ENCODE data around the gene LYRM4. TPM values are rescaled to one million over a fixed set of nuclear protein-coding genes. Genes with fewer than 3 reads are reported as not detected.

LYRM4 gene
- total RNA-seq, 2 donors from 2014 or later = 28.4 to 38.3 TPM

DNA sequence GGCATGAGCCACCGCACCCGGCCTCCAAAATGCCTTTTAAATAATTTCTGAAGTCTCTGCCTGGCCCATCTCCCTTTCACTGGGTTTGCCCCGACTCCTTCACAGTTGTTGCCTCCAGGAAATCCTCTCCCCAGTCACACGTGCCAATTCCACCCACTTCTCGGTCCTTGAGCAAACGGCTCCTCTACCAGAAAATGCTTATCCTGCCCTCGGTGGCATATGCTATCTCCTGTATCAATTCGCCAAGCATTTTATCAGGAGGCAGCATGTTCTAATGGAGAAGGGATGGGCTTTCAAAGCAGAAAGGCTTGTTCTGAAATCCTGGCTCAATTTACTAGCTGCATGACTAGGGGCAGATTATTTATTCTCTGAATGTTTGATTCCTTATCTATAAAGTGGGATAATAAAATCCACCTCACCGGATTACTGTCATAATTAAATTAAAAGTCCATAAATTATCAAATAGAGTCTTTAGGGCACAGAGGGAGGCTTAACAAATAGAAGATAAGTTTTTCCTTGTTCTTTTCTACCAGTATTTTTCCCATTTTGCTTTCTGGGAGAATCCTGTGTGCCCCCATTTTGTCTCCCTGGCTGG is 109.3 kb downstream of the LYRM4 start:
- DNase-seq (no peak), ATAC-seq (replicated peaks in 1 of 2) (no peak)
- no peak overlapping the region for H3K27ac Mint-ChIP-seq
- no peaks in the 10 kb centered on the region for H3K4me1 Mint-ChIP-seq (ENCODE audit: low read depth)
- H3K27me3 Mint-ChIP-seq (ENCODE audit: low read depth) = no peaks in the 10 kb centered on the region
- no peaks in the 10 kb centered on the region for H3K9me3 Mint-ChIP-seq
- H3K36me3 Mint-ChIP-seq (ENCODE audit: insufficient read depth in 2 of 2) = no peaks in the 10 kb centered on the region
- no peak overlapping the region for H3K4me3 Mint-ChIP-seq

GRCh38 chr6:5150551-5151075 is 110.1 kb downstream of the LYRM4 start:
- Mint-ChIP-seq H3K27me3 (ENCODE audit: low read depth) (no peaks in the 10 kb centered on the region), H3K27ac (no peak overlapping the region), H3K4me3 (no peak overlapping the region), H3K4me1 (ENCODE audit: low read depth) (no peaks in the 10 kb centered on the region), H3K9me3 (no peaks in the 10 kb centered on the region), H3K36me3 (ENCODE audit: insufficient read depth in 2 of 2) (no peaks in the 10 kb centered on the region)
- DNase-seq = no peak
- no peak for ATAC-seq (replicated peaks in 1 of 2)

DNA sequence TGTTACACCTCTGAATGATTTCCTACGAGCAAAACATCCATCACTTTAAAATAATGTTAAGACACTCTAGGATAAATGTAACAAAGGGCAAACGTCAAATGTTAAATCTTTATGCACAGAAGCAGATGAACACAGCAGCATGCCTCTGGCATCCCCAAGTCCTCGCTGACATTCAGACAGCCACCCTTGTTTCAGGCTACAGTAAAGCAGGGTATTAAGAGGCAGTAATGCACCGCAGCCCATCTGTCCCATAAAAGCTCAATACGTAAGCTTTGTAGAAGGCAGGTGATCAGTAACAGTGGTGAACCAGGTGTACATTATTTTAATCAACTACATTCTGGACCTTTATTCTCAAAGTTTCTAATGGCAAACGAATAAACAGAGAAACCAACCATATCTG is 110.9 kb downstream of the LYRM4 start:
- Mint-ChIP-seq H3K4me1 (ENCODE audit: low read depth) (no peaks in the 10 kb centered on the region), H3K27me3 (ENCODE audit: low read depth) (no peaks in the 10 kb centered on the region), H3K27ac (no peak overlapping the region), H3K4me3 (no peak overlapping the region), H3K36me3 (ENCODE audit: insufficient read depth in 2 of 2) (no peaks in the 10 kb centered on the region), H3K9me3 (no peaks in the 10 kb centered on the region)
- DNase-seq = no peak
- ATAC-seq (replicated peaks in 1 of 2) = no peak

GRCh38 chr6:5149159-5149704 is 111.5 kb downstream of the LYRM4 start:
- Mint-ChIP-seq H3K36me3 (ENCODE audit: insufficient read depth in 2 of 2) (no peaks in the 10 kb centered on the region), H3K4me3 (no peak overlapping the region), H3K4me1 (ENCODE audit: low read depth) (no peaks in the 10 kb centered on the region), H3K27me3 (ENCODE audit: low read depth) (no peaks in the 10 kb centered on the region), H3K9me3 (no peaks in the 10 kb centered on the region), H3K27ac (no peak overlapping the region)
- ATAC-seq (replicated peaks in 1 of 2) (no peak), DNase-seq (no peak)

DNA sequence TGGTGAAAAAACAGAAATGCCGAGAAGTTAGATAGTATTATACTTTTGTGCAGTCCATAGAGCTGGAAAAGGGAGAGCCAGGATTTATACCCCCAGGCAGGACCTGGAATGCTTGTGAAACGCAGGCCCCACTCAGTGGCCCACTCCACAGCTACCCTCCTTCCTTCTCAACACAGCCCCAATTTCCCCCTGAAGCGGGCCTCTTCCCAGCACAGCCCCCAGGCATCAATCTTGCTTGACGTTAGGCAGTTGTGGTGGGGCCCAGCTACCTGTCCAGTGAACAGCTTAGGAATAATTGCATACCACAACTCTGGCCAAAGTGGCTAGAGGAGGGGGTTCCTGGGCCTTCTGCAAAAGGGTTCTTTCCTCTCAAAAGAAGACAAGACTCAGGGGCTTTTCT is 114.4 kb downstream of the LYRM4 start:
- DNase-seq (no peak), ATAC-seq (replicated peaks in 1 of 2) (no peak)
- no peaks in the 10 kb centered on the region for H3K36me3 Mint-ChIP-seq (ENCODE audit: insufficient read depth in 2 of 2)
- no peaks in the 10 kb centered on the region for H3K9me3 Mint-ChIP-seq
- H3K27me3 Mint-ChIP-seq (ENCODE audit: low read depth) = no peaks in the 10 kb centered on the region
- no peak overlapping the region for H3K27ac Mint-ChIP-seq
- H3K4me1 Mint-ChIP-seq (ENCODE audit: low read depth) = no peaks in the 10 kb centered on the region
- no peak overlapping the region for H3K4me3 Mint-ChIP-seq

- Mint-ChIP-seq H3K4me3 (no peak overlapping the region), H3K36me3 (ENCODE audit: insufficient read depth in 2 of 2) (no peaks in the 10 kb centered on the region), H3K27ac (no peak overlapping the region), H3K27me3 (ENCODE audit: low read depth) (no peaks in the 10 kb centered on the region), H3K9me3 (no peaks in the 10 kb centered on the region), H3K4me1 (ENCODE audit: low read depth) (no peaks in the 10 kb centered on the region)
- DNase-seq (peak; percentile 79 to 80), ATAC-seq (replicated peaks in 1 of 2) (peak; percentile 69)
These were observed 117.0 kb downstream of the LYRM4 start for GRCh38 chr6:5143634-5144311.

GRCh38 chr6:5142915-5143314 is 117.8 kb downstream of the LYRM4 start:
- H3K27ac Mint-ChIP-seq = no peak overlapping the region
- H3K4me1 Mint-ChIP-seq (ENCODE audit: low read depth) = no peaks in the 10 kb centered on the region
- ATAC-seq (replicated peaks in 1 of 2) (peak in 1 of 2 donors; percentile 13), DNase-seq (no peak)
- H3K36me3 Mint-ChIP-seq (ENCODE audit: insufficient read depth in 2 of 2) = no peaks in the 10 kb centered on the region
- H3K9me3 Mint-ChIP-seq = no peaks in the 10 kb centered on the region
- H3K4me3 Mint-ChIP-seq = no peak overlapping the region
- H3K27me3 Mint-ChIP-seq (ENCODE audit: low read depth) = no peaks in the 10 kb centered on the region

- Mint-ChIP-seq H3K4me1 (ENCODE audit: low read depth) (no peaks in the 10 kb centered on the region), H3K27me3 (ENCODE audit: low read depth) (no peaks in the 10 kb centered on the region), H3K4me3 (no peak overlapping the region), H3K36me3 (ENCODE audit: insufficient read depth in 2 of 2) (no peaks in the 10 kb centered on the region), H3K9me3 (no peaks in the 10 kb centered on the region), H3K27ac (no peak overlapping the region)
- DNase-seq (no peak), ATAC-seq (replicated peaks in 1 of 2) (no peak)
These were observed 118.6 kb downstream of the LYRM4 start for GRCh38 chr6:5142131-5142530.

DNA sequence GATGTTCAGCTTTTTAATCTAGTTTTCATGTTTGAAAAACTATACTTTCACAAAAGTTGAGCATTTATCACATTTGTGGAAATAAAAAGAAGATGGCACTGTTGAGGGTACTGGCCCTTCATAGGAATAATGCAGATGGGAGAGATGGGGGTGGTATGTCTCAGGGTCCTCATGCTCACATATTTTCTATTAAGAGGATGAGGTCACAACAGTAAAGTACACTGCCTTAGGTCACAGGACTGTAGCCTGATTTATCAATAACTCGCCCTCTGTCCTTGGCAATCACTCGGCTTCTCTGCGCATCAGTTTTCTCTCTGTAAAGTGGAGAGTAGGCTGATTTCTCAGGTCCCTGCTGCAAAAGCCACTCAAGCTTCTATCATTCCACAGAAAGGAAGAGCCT is 119.7 kb downstream of the LYRM4 start:
- no peaks in the 10 kb centered on the region for H3K27me3 Mint-ChIP-seq (ENCODE audit: low read depth)
- no peaks in the 10 kb centered on the region for H3K9me3 Mint-ChIP-seq

GRCh38 chr6:5139828-5140771 is 120.7 kb downstream of the LYRM4 start:
- H3K27me3 Mint-ChIP-seq (ENCODE audit: low read depth) = no peaks in the 10 kb centered on the region
- DNase-seq (no peak), ATAC-seq (replicated peaks in 1 of 2) (no peak)
- H3K9me3 Mint-ChIP-seq = no peaks in the 10 kb centered on the region
- H3K4me1 Mint-ChIP-seq (ENCODE audit: low read depth) = no peaks in the 10 kb centered on the region
- no peak overlapping the region for H3K27ac Mint-ChIP-seq
- H3K36me3 Mint-ChIP-seq (ENCODE audit: insufficient read depth in 2 of 2) = no peaks in the 10 kb centered on the region
- H3K4me3 Mint-ChIP-seq = no peak overlapping the region

More for the DNA sequence above, 119.7 kb downstream of the LYRM4 start:
- Mint-ChIP-seq H3K4me3 (no peak overlapping the region), H3K27ac (no peak overlapping the region), H3K36me3 (ENCODE audit: insufficient read depth in 2 of 2) (no peaks in the 10 kb centered on the region), H3K4me1 (ENCODE audit: low read depth) (no peaks in the 10 kb centered on the region)
- DNase-seq (no peak), ATAC-seq (replicated peaks in 1 of 2) (no peak)

DNA sequence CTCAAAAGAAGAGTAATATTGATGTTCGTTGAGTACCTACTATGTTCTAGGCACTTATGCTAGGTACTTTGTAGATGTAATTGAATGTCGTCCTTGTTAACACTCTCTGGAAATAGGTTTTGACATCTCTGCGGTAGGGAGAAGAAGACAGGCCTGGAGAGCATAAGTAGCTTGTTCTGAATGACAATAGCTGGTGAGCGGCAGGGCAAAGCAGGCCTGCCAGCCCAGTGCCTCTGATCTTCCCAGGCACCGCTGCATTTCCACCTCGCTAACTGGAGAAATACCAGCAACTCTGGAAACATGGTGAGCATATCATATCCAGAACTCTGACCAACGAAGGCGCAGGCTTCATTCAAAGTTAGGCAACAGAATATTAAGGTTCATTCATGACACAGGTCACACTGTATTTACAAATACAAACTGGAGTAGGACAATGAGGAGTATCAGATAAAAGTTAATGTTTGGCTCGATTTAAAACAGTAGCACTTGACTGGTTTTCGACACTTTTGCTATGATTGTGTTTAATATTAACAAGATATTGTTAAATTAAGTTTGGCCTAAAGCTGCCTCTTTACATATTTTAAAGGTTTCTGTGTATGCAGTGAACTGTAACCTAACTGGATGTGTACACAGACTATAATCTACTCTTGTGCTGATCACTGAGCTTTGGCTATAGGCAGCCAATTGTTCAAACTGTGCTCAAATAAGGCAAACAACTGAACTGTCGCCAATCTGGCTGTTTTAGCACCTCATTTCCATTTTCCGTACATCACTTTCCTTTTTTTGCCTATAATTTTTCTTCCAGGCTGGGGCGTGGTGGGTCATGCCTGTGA is 121.5 kb downstream of the LYRM4 start:
- ATAC-seq (replicated peaks in 1 of 2) (no peak), DNase-seq (no peak)
- Mint-ChIP-seq H3K4me1 (ENCODE audit: low read depth) (no peaks in the 10 kb centered on the region), H3K27me3 (ENCODE audit: low read depth) (no peaks in the 10 kb centered on the region), H3K4me3 (no peak overlapping the region), H3K27ac (no peak overlapping the region), H3K9me3 (no peaks in the 10 kb centered on the region), H3K36me3 (ENCODE audit: insufficient read depth in 2 of 2) (no peaks in the 10 kb centered on the region)

- Mint-ChIP-seq H3K36me3 (ENCODE audit: insufficient read depth in 2 of 2) (no peaks in the 10 kb centered on the region), H3K9me3 (no peaks in the 10 kb centered on the region), H3K27me3 (ENCODE audit: low read depth) (no peaks in the 10 kb centered on the region), H3K4me1 (ENCODE audit: low read depth) (peaks cover 3% of the 10 kb centered on the region), H3K27ac (no peak overlapping the region), H3K4me3 (no peak overlapping the region)
- DNase-seq (no peak), ATAC-seq (replicated peaks in 1 of 2) (no peak)
These were observed 123.9 kb downstream of the LYRM4 start for GRCh38 chr6:5136851-5137250.

Data from activated T-cell treated with anti-CD3 and anti-CD28 coated beads, Interleukin-2, amount 50 U/mL, for 72 hours (primary cell).